GM21423 (cell line): Measurements from ENCODE around the gene PCED1A.

Source experiments
- ATAC-seq: cut with Tn5 transposase; IDR thresholded peaks from one replicate; pipeline ENCODE4 v1.9.1; 2021; ENCODE audit warnings: mild to moderate bottlenecking, moderate library complexity; ENCODE audit not compliant: unreplicated experiment

Gene PCED1A

DNA sequence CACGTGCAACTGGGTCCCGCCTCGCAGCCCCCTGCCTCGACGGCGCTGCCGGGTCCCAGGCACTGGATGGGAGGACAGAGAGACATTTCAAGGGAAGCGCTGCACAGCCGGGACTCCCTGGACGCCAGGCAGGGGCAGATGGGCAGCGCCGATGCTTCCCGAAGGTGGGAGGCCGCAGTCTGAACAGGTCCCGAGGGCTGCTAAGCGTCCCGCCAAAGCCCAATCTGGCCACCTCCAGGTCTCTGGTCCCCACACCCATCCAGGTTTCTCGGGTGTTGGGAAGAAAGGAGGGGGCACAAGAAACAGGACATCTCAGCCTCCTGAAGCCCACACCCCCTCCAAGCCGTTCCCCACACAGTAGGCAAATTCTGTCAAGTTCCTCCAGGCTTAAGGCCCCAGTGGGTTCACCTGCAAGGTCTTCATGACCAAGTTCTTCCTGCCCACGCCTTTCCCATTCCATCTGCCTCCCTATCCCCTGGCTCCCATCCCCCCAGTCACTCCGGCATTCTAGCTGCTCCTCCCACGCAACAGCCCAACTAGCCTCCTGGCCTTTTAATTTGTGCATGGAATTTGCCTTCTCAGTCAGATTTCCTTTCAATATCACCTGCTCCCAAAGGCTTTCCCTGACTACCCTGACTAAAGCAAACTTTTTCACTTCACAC is 34.6 kb downstream of the PCED1A start:
- no peak for ATAC-seq

DNA sequence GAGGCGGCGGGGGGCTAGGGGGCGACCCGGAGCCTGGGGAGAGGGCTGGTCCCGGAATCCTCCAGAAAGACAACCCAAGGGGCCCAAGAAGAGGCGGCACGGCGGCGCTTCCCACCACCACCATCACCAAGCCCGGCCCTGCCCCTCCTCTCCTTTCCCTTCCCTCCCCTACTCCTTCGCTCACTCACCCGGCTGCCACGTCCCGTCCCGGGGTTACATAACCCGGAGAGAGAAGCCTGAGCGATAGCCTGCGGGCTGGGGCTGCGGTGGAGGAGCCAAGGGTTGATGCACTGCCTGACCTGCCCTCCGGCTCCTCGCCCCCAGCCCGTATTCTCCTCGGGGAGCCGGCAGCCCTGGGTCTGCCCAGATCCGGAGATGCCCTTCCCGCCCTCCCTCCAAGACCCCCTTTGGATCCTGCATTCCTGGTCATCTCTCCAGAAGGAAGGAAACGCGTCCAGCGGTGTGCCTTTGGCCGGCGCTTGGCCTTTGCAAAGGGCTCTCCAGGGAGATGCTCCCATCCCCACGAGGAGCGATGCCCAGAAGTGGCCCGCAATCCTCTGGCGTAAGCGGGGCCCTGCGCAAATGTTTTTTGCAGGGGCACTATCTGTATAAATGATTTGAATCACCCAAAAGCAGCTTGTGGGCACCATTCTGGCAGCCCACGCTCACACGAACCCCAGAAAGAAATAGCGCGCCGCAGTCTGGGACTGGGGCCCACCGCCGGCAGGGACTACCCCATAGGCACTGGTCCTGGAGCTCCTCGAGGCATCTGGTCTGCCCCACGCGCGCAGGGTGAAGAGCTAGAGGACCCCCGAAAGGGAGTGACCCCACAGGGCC is 35.4 kb downstream of the PCED1A start:
- no peak for ATAC-seq

DNA sequence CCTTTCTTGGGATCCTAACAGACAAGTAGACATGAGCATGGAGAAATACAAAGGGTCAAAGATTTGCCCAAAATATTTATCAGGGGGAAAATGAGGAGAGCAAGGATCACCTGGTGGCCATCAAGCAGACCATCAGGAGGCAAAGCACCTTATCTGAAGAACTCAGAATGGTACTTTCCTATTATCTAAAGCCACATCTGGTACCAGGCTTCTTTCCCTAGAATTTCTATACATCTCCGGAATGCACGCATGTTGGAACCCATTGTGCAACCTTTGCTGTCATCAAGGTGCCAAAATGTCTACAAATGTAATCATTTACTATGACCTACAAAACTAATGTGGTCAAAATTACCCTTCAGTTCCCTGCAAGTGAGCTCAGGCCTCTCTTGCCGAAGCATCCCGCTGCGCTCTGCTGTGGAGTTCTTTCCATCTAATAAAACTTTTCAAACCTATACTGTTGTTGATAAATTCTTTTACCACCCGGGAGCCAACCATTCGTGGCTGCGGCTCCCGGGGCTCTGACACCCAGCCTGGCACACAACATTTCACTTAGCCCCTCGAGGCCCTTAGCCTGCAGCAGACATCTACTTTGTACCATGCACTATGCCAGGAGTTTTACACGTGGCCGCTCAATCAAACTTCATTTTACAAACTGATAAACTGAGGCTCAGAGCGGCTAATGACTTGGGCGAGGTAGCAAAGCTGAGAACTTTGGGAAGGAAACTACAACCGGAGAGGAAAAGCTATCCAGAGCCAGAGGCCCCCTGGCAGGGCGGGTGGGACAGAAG is 36.2 kb downstream of the PCED1A start:
- ATAC-seq, result no peak

- ATAC-seq, result no peak
Measured at GRCh38 chr20:2801286-2801728, 39.1 kb downstream of the PCED1A start.

DNA sequence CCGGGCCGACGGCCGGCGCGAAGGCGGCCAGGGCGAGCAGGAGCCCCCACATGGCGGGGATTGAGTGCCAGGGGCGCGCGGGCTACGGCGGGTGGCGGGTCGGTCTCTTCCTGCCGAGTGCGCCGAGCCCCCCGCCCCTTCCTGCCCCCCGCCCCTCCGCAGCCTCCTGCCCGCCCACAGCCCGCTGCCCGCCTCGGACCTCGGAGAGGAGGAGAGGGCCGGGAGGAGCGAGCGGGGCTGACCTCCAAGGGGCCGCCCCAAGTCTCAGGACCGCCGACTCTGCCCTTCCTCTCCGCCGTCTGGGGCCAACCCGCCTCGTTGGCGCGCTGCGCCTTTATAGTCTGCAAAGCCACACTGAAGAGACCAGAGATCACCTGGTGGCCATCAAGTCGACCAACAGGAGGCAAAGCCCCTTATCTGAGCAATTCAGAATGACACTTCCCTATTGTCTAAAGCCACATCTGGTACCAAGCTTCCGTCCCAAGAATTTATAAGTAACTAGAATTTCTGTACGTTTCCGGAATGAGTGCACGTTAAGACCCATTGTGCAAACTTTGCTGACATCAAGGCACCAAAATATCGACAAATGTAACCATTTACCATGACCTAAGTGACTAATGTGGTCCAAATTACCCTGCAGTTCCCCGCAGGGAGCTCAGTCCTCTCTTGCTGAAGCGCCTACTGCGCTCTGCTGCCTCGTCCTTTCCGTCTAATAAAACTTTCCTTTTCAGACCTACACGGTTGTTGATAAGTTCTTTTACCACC is 39.8 kb downstream of the PCED1A start, which contains the start of gene CPXM1:
Gene CPXM1, minus strand, starts transcription at position 107 of the 765 bp plus-strand sequence. Its CDS starts 55 bp downstream, at position 52.
- ATAC-seq, result peak; percentile 61

DNA sequence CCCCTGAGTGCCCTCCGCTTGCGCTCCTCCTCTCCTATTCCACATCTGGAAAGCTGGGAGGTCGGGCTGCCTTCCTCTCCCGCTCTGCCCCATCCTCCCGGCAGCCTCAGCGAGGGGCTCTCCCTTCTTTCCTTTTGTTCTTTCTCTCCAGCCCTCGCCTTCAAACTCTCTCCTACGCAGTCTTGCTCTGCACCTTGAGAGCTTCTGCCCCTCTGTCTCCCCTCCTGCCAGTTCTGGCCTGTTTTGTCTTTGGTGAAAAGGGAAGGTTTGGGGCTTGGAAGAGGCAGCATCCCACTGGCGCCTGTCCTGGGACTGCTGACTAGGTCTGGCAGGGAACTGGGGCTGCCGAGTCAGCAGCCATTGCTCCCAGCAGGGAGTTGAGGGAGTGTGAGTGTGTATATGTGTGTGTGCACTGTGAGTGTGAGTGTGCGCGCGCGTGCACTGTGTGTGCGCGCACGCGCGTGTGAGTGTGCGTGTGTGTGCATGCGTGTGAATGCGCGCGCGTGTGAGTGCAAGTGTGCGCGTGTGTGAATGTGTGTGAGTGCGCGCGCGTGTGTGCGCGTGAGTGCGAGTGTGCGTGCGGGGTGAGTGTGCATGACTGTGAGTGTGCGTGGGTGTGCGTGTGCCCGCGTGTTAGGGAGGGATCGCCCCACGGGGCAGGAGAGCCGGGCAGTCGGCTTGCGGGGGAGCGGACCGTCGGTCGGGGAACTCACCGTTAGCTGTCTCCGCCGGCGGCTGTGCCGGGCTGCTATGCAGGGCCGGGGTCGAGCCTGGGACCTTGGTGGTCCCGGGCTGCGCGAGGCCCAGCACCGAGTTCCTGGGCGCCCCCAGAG is 40.6 kb downstream of the PCED1A start:
- ATAC-seq, result peak; percentile 24

GRCh38 chr20:2799271-2799670 is 41.2 kb downstream of the PCED1A start:
- no peak for ATAC-seq

DNA sequence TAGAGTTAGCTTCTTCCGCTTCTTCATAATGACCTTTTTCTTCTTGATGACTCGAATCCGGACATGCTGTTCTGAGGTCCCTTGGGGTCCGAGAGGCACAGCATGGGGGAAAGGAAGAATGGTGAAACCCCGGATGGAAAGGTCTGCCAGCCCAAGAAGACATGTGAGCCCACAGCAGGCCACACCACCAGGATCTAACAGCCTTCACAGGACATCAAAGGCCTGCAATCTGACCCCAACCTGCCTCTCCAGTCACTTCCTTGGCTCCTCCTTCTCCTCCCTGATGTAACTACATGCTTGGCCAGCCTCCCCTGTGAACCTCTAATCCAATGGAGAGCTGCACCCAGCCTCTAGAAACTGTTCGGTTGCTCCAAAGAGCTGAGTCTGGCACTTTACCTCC is 41.6 kb downstream of the PCED1A start:
- ATAC-seq, result no peak

DNA sequence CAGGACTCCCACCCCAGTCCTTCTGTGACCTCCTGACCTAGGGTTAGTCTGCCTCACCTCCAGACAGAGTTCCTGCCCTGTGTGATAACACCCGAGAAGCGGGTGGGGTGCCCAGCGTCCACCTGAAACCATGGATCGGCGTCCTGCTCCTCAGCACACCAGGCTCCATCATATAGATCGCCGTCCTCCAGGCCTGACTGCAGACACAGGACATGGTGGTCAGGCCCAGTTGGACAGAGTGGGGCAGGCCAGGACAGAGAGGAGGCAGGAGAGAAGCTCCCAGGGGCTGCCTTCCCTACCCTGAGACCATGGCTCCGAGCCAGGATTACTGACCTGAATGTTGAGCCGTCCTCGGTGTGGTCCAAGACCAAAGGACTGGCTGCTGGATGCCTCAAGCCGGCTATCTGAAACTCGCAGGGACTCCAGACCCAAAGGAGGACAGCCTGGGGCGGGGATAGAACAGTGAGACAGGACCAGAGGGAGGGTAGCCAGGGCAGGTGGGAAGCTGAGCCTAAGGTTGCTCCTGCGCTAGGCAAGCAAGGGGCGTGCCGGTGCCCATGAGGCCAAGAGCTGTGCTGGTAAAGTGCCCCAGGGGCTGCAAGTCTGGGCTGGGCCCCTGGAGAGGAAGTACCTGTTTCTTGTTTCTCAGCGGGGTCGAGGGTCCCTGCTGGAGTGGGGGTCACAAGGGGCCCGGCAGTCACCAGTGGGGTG is 42.2 kb downstream of the PCED1A start:
- no peak for ATAC-seq

GRCh38 chr20:2797136-2797983 is 43.1 kb downstream of the PCED1A start:
- no peak for ATAC-seq

DNA sequence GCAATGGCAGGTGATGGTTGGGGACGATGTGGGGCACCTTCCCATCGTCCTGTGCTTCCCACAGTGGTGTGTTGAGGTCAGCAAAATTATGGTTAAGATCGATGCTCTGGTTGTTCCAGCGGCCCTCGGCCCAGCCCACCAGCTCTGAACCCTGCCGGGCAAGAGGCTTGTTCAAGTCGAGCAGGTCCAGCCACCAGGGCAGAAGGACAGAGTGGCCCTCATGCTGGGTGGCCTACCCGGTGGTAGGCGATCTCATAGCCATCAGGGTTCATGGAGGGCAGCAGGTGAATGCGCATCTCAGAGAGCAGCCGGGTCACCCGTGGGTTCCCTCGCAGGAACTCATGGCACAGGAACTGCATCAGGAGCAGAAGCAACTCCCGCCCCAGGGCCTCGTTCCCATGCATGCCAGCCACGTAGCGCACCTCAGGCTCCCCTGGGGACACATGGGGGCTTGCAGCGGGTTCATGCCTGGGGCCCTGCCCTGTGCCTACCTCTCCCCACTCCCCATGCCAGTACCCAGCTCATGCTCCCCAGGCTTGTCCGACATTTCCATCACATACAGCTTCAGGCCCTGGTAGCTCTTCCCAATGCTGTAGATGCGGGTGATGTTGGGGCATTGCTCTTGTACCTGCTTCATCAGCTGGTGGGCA is 44.3 kb downstream of the PCED1A start:
- ATAC-seq, result no peak

DNA sequence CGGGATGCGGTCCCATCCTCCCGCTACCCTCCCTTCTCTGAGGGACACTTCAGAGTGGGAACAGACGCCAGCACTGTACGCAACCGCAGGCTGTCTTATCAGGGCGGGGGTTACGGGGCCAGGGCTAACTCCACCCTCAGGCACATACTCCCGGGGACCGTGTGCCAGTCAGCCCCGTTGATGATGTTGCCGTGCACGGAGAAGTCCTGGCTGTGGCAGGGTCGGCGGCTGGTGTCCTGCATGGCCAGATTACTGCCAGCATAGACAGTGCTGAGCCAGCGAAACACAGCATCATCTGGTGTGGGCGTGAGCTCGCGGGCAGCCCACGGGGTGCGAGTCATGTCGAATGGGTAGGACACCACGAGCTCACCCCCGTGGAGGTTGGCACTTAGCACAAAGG is 45.0 kb downstream of the PCED1A start:
- ATAC-seq, result no peak

- no peak for ATAC-seq
Measured at GRCh38 chr20:2794866-2795447, 45.5 kb downstream of the PCED1A start.

DNA sequence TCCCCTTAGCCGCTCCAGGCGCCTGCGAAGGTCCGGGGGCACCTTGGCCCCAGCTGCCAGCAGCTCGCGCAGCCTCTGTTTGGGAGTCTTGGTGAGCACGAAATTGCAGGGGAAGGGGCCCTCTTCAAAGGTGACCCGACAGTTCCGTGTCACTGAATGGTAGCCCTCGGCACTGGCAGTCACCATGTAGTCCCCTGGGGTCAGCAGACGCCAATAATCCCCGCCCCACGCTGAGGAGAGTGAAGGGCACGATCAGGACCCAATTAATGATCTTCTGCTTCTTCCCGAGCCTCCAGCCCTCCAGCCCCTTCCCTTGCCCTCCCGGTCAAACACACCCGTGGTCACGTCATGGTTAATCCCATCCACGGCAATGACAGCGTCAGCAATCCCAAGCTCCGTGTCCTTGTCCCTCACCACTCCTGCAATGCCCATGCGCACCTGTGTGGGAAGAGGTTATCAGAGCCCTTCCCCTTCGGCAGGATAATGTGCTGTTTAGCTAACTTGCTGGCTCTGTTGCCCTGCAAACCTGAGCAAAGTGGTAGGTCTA is 46.2 kb downstream of the PCED1A start:
- ATAC-seq, result no peak

- no peak for ATAC-seq
Measured at GRCh38 chr20:2793471-2793870, 47.0 kb downstream of the PCED1A start.
